Caco-2 (cell line): ENCODE data around the gene ZNF311. TPM values are rescaled to one million over a fixed set of nuclear protein-coding genes. Genes with fewer than 3 reads are reported as not detected.

Source experiments
- BruUV-seq: library from RNA; stranded (reverse); fragments of 400-500 nt; replicated peaks from 2 replicates; lab custom pipeline; 2021; lab: Mats Ljungman, UMichigan
- CTCF ChIA-PET: fragments of 300-600 bp; sonication (Branson Sonifier 250); formaldehyde crosslinking; loops from one replicate; lab custom pipeline; 2022; ENCODE audit warnings: antibody characterized with exemption; lab: Charles Lee
- POLR2A ChIA-PET: fragments of 300-600 bp; sonication (Branson Sonifier 250); formaldehyde crosslinking; loops from one replicate; lab custom pipeline; 2022; ENCODE audit warnings: antibody characterized with exemption; lab: Charles Lee
- DNase-seq, 2 experiments: peaks; one replicate each; pipeline versions ENCODE4 v3.0.0 to v3.0.0-alpha.2; 2020 to 2022
- H3K27me3 ChIP-seq: replicated peaks from 2 replicates; pipeline ENCODE4 v1.6.0; 2011; ENCODE audit warnings: low read length; ENCODE audit not compliant: control insufficient read depth, insufficient read depth
- H3K36me3 ChIP-seq: 2 replicates; pipeline ENCODE4 v1.5.1; 2011; ENCODE audit warnings: low read length; ENCODE audit not compliant: control insufficient read depth, insufficient read depth
- H3K4me1 ChIP-seq: fragments of 250-450 bp; sonication (Bioruptor Pico); 2 replicates; pipeline ENCODE4 v1.5.1; 2020; ENCODE audit warnings: mild to moderate bottlenecking
- H3K4me3 ChIP-seq: 2 replicates; pipeline ENCODE4 v1.5.1; 2011; ENCODE audit warnings: low read depth, mild to moderate bottlenecking, control low read depth, low read length
- H3K9me3 ChIP-seq: fragments of 250-450 bp; sonication (Bioruptor Pico); 2 replicates; pipeline ENCODE4 v1.5.1; 2020; ENCODE audit warnings: mild to moderate bottlenecking, moderate library complexity
- H3K27ac Mint-ChIP-seq: one replicate; pipeline ENCODE4 v1.8.0; 2022; ENCODE audit warnings: mixed read lengths; ENCODE audit not compliant: unreplicated experiment
- H3K27me3 Mint-ChIP-seq: one replicate; pipeline ENCODE4 v1.8.0; 2022; ENCODE audit warnings: mixed read lengths; ENCODE audit not compliant: insufficient read depth, unreplicated experiment
- H3K36me3 Mint-ChIP-seq: one replicate; pipeline ENCODE4 v1.8.0; 2022; ENCODE audit warnings: mild to moderate bottlenecking, mixed read lengths; ENCODE audit not compliant: insufficient read depth, unreplicated experiment
- H3K4me1 Mint-ChIP-seq: one replicate; pipeline ENCODE4 v1.8.0; 2022; ENCODE audit warnings: low read depth, mixed read lengths; ENCODE audit not compliant: unreplicated experiment
- H3K4me3 Mint-ChIP-seq: one replicate; pipeline ENCODE4 v1.8.0; 2022; ENCODE audit warnings: mild to moderate bottlenecking, moderate library complexity, mixed read lengths; ENCODE audit not compliant: unreplicated experiment
- H3K9me3 Mint-ChIP-seq: one replicate; pipeline ENCODE4 v1.8.0; 2022; ENCODE audit warnings: mixed read lengths; ENCODE audit not compliant: unreplicated experiment
- intact Hi-C: fragments of 100-400 bp; cut with micrococcal nuclease; formaldehyde crosslinking; loops from one replicate; pipeline ENCODE4 v1.10.0; 2022; ENCODE audit not compliant: unreplicated experiment
- total RNA-seq: library from RNA; stranded (reverse); gene quantifications from 2 replicates; pipeline ENCODE4 v1.2.3, GENCODE V29; 2022
- TF ChIP-seq, protein P1 (sequence below), 2 experiments: fragments of 200-600 bp in 1 of 2; IDR thresholded peaks; 1 replicate in 1 of 2; 2 replicates in 1 of 2; pipeline versions ENCODE4 v1.5.1 to v1.8.0; 2011 to 2022; ENCODE audit warnings: antibody characterized with exemption in 1 of 2, control low read depth in 1 of 2, inconsistent platforms in 1 of 2, low read depth in 1 of 2, low read length in 1 of 2, mild to moderate bottlenecking in 1 of 2, moderate library complexity in 1 of 2; ENCODE audit not compliant: insufficient read depth in 1 of 2, severe bottlenecking in 1 of 2, unreplicated experiment in 1 of 2

ZNF311 gene
- total RNA-seq, 1 experiment from 2014 or later = 2.9 TPM

DNA sequence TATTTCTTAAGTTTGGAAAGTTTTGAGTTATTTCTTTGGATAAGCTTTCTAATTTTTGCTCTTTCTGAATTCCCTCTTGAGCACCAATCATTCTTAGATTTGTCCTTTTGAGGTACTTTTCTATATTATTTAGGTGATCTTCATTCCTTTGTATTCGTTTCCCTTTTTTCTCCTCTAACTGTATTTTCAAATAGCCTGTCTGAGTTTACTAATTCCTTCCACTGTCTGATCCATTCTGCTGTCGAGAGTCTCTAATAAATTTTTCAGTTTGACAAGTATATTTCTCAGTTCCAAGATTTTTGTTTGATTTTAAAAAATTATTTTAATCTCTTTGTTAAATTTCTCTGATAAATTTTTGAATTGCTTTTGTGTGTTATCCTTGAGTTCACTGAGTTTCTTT, 16.3 kb upstream of the ZNF311 start:
- Mint-ChIP-seq H3K27ac (no peak overlapping the region), H3K4me1 (peaks cover 6% of the 10 kb centered on the region), H3K27me3 (peaks cover 8% of the 10 kb centered on the region), H3K9me3 (no peaks in the 10 kb centered on the region), H3K36me3 (no peaks in the 10 kb centered on the region), H3K4me3 (no peak overlapping the region)
- BruUV-seq = no TSS peak
- POLR2A ChIA-PET = no interaction called here
- intact Hi-C loops = no loop called here
- Histone ChIP-seq H3K36me3 (no peaks in the 10 kb centered on the region), H3K27me3 (no peaks in the 10 kb centered on the region), H3K4me3 (no peak overlapping the region), H3K4me1 (no peaks in the 10 kb centered on the region), H3K9me3 (no peaks in the 10 kb centered on the region)
- no peak for DNase-seq
- TF ChIP-seq, protein P1, sequence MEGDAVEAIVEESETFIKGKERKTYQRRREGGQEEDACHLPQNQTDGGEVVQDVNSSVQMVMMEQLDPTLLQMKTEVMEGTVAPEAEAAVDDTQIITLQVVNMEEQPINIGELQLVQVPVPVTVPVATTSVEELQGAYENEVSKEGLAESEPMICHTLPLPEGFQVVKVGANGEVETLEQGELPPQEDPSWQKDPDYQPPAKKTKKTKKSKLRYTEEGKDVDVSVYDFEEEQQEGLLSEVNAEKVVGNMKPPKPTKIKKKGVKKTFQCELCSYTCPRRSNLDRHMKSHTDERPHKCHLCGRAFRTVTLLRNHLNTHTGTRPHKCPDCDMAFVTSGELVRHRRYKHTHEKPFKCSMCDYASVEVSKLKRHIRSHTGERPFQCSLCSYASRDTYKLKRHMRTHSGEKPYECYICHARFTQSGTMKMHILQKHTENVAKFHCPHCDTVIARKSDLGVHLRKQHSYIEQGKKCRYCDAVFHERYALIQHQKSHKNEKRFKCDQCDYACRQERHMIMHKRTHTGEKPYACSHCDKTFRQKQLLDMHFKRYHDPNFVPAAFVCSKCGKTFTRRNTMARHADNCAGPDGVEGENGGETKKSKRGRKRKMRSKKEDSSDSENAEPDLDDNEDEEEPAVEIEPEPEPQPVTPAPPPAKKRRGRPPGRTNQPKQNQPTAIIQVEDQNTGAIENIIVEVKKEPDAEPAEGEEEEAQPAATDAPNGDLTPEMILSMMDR (IDR thresholded peaks at IDR 0.05; ENCODE audit: insufficient read depth in 1 of 2, low read depth in 1 of 2, low read length in 1 of 2, severe bottlenecking in 1 of 2, unreplicated experiment in 1 of 2) = no peak
- CTCF ChIA-PET = no interaction called here

DNA sequence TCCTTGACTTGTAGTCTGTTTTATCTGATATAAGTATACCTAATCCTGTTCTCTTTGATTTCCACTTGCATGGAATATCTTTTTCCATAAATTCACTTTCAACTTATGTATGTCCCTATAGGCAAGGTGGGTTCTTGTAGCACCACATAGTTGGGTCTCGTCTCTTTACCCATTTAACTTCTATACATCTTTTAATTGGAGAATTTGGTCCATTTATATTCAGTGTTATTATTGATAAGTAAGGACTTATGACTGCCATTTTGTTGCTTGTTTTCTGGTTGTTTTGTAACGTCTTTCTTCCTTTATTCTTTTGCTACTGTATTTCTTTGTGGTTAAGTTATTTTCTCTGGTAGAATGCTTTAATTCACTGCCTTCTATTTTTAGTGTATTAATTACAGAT, 14.5 kb upstream of the ZNF311 start:
- peaks cover 6% of the 10 kb centered on the region for H3K36me3 Mint-ChIP-seq
- no peak overlapping the region for H3K27ac Mint-ChIP-seq
- TF ChIP-seq, protein P1 (IDR thresholded peaks at IDR 0.05; ENCODE audit: insufficient read depth in 1 of 2, low read depth in 1 of 2, low read length in 1 of 2, severe bottlenecking in 1 of 2, unreplicated experiment in 1 of 2) = no peak
- no peaks in the 10 kb centered on the region for H3K9me3 Mint-ChIP-seq
- Histone ChIP-seq H3K27me3 (no peaks in the 10 kb centered on the region), H3K36me3 (no peaks in the 10 kb centered on the region), H3K9me3 (0 out of 2 replicates have a peak, but pooled peaks cover 3% of the 10 kb centered on the region), H3K4me3 (no peak overlapping the region), H3K4me1 (peaks cover 3% of the 10 kb centered on the region; the same call in 1 of the 2 replicates)
- CTCF ChIA-PET = no interaction called here
- no peak for DNase-seq
- no peak overlapping the region for H3K4me3 Mint-ChIP-seq
- no TSS peak for BruUV-seq
- H3K4me1 Mint-ChIP-seq = peaks cover 6% of the 10 kb centered on the region
- peaks cover 8% of the 10 kb centered on the region for H3K27me3 Mint-ChIP-seq
- POLR2A ChIA-PET = no interaction called here
- intact Hi-C loops = loop anchor here (5.0 kb wide), 1 partner anchor 97 kb away; the partner anchor contains the start of gene TRIM27

DNA sequence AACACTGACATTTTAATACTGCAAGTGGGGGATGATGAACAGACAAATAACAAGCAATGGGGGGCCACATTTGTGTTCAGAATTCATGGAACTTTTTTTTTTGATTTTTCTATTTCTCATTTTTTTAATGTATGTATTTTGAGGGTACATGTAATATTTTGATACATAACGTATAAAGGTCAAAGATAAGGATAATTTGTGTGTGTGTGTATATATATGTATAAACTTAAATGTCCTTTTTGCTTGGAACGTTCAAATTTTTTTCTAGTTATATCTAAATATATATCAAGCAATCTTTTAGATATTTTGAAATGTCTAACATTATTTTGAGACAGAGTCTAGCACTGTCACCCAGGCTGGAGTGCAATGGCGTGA, 12.3 kb upstream of the ZNF311 start:
- ChIA-PET POLR2A (no interaction called here), CTCF (no interaction called here)
- H3K27me3 ChIP-seq = no peaks in the 10 kb centered on the region
- intact Hi-C loops = loop anchor here (1.0 to 5.0 kb wide), 4 partner anchors 65 to 180 kb away; partner anchors contain the start of gene TRIM27
- BruUV-seq = no TSS peak
- Mint-ChIP-seq H3K9me3 (no peaks in the 10 kb centered on the region), H3K4me1 (peaks cover 6% of the 10 kb centered on the region), H3K36me3 (peaks cover 6% of the 10 kb centered on the region), H3K27me3 (peaks cover 5% of the 10 kb centered on the region), H3K4me3 (peak overlapping the region; percentile 96), H3K27ac (peak overlapping the region; percentile 41)
- H3K36me3 ChIP-seq = no peaks in the 10 kb centered on the region
- 0 out of 2 replicates have a peak, but pooled peaks cover 3% of the 10 kb centered on the region for H3K9me3 ChIP-seq
- no peak overlapping the region for H3K4me3 ChIP-seq
- H3K4me1 ChIP-seq = peaks cover 3% of the 10 kb centered on the region; the same call in 1 of the 2 replicates
- TF ChIP-seq, protein P1 (IDR thresholded peaks at IDR 0.05; ENCODE audit: insufficient read depth in 1 of 2, low read depth in 1 of 2, low read length in 1 of 2, severe bottlenecking in 1 of 2, unreplicated experiment in 1 of 2) = no peak
- DNase-seq = no peak
